ENCODE measurements around the gene PXYLP1. TPM values are rescaled to one million over a fixed set of nuclear protein-coding genes. Genes with fewer than 3 reads are reported as not detected.
A peak's percentile ranks its signal among the peaks of the same experiment; 100 is the strongest.
"Not testable (repeated sequence)": the region's sequence is repeated elsewhere in the genome, so short reads cannot be mapped to it uniquely, and the experiment has no call there.

PXYLP1 gene
- total RNA-seq, 3 donors from 2014 or later (not counting 1 experiment from before 2014, with no cell fraction given), result 13.0 to 32.4 (median 21.7) TPM

DNA sequence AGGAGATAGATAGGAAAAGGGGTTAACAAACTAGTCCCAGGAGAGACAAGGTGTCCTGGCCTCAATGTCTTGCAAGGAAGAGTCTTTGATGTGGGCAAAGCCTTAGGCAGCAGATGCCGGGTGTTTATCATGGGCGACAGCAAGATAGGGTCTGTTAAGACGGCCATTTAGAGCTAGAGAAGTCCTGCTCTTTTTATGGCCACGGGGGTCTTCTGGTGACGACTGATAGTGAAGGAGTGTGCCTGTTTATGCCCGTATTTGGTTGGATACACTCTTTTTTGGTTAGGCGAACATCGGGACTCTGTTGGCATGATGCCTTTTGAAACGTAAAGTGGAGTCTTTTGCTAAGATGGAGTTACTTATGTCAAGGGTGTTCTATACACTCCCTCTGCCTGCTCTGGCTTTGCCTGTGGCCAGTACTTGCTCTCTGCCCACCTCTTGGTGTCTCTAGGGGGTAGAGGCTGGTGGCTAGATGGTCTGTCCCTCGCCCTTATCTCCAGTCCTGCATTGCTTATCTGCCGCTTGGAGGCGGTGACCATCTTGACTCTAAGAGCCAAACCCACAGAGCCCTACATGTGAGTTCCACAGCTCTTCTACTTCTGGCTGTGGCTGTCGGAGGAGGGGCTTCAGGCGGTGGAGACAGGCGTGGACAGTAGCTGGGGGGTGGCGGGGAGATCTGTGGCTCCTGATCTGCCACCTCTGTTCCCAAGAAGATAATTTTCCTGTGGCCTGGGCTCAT is 80.9 kb downstream of the PXYLP1 start:
- Mint-ChIP-seq H3K4me1 (peaks cover 30 to 31% of the 10 kb centered on the region in 2 donors), H3K27me3 (ENCODE audit: low read depth in 2 of 2) (no peaks in the 10 kb centered on the region), H3K27ac (peak overlapping the region; percentile 96 to 98), H3K9me3 (no peaks in the 10 kb centered on the region), H3K4me3 (peak overlapping the region; percentile 100), H3K36me3 (no peaks in the 10 kb centered on the region)
- intact Hi-C loops (cut with micrococcal nuclease), result no loop called here
- TF ChIP-seq, protein P1, sequence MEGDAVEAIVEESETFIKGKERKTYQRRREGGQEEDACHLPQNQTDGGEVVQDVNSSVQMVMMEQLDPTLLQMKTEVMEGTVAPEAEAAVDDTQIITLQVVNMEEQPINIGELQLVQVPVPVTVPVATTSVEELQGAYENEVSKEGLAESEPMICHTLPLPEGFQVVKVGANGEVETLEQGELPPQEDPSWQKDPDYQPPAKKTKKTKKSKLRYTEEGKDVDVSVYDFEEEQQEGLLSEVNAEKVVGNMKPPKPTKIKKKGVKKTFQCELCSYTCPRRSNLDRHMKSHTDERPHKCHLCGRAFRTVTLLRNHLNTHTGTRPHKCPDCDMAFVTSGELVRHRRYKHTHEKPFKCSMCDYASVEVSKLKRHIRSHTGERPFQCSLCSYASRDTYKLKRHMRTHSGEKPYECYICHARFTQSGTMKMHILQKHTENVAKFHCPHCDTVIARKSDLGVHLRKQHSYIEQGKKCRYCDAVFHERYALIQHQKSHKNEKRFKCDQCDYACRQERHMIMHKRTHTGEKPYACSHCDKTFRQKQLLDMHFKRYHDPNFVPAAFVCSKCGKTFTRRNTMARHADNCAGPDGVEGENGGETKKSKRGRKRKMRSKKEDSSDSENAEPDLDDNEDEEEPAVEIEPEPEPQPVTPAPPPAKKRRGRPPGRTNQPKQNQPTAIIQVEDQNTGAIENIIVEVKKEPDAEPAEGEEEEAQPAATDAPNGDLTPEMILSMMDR (IDR thresholded peaks at IDR 0.05), result no peak
- no peaks in the 10 kb centered on the region for H3K27me3 ChIP-seq (ENCODE audit: control insufficient read depth, insufficient read depth, low read length)
- H3K4me1 ChIP-seq (ENCODE audit: control insufficient read depth, insufficient read depth, low read length), result peaks cover 20% of the 10 kb centered on the region
- WGBS (ENCODE audit: insufficient coverage), result 78% methylated on average over 16 of the region's 16 CpGs
- no peaks in the 10 kb centered on the region for H3K36me3 ChIP-seq (ENCODE audit: control insufficient read depth, insufficient read depth, low read length)
- ATAC-seq (no peak), DNase-seq (no peak)
- no peaks in the 10 kb centered on the region for H3K9me3 ChIP-seq (ENCODE audit: control insufficient read depth, insufficient read depth, low read length)
- H3K4me3 ChIP-seq (ENCODE audit: low read length), result peak overlapping the region; percentile 64
- H3K27ac ChIP-seq (ENCODE audit: low read length), result peak overlapping the region; percentile 81

DNA sequence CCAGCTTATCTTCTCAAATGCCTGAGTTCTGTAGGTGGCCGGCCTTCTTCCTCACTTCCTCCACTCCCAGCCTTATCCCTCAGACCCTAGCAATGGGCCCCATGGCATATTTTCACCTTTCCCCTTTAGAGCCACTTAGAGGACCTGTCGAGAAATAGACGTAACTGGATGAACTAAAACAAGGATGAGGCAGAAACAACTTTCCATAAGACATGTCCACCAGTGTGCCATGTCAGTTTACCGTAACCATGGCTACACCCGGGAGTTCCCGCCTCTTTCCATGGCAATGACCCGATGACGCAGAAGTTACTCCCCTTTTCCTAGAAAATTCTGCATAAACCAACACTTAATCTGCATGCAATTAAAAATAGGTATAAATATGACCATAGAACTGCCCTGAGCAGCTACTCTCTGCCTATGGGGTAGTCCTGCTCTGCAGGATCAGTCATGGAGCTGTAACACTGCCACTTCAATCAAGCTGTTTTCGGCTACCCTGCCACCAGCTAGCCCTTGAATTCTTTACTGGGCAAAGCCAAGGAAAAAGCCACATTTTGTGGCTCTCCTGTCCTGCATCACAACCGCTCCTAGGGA is 81.6 kb downstream of the PXYLP1 start:
- H3K4me3 Mint-ChIP-seq, result peak overlapping the region; percentile 62
- H3K9me3 ChIP-seq (ENCODE audit: control insufficient read depth, insufficient read depth, low read length), result no peaks in the 10 kb centered on the region
- H3K4me3 ChIP-seq (ENCODE audit: low read length), result no peak overlapping the region
- ATAC-seq (no peak), DNase-seq (no peak)
- no peak overlapping the region for H3K27ac ChIP-seq (ENCODE audit: low read length)
- TF ChIP-seq, protein P1 (IDR thresholded peaks at IDR 0.05), result no peak
- H3K36me3 Mint-ChIP-seq, result no peaks in the 10 kb centered on the region
- no peaks in the 10 kb centered on the region for H3K9me3 Mint-ChIP-seq
- H3K4me1 ChIP-seq (ENCODE audit: control insufficient read depth, insufficient read depth, low read length), result peaks cover 17% of the 10 kb centered on the region
- peak overlapping the region; percentile 35 to 98 for H3K27ac Mint-ChIP-seq
- H3K36me3 ChIP-seq (ENCODE audit: control insufficient read depth, insufficient read depth, low read length), result no peaks in the 10 kb centered on the region
- H3K4me1 Mint-ChIP-seq, result peaks cover 30 to 31% of the 10 kb centered on the region in 2 donors
- 96% methylated on average over 10 of the region's 10 CpGs for WGBS (ENCODE audit: insufficient coverage)
- no peaks in the 10 kb centered on the region for H3K27me3 ChIP-seq (ENCODE audit: control insufficient read depth, insufficient read depth, low read length)
- intact Hi-C loops (cut with micrococcal nuclease), result no loop called here
- no peaks in the 10 kb centered on the region for H3K27me3 Mint-ChIP-seq (ENCODE audit: low read depth in 2 of 2)

DNA sequence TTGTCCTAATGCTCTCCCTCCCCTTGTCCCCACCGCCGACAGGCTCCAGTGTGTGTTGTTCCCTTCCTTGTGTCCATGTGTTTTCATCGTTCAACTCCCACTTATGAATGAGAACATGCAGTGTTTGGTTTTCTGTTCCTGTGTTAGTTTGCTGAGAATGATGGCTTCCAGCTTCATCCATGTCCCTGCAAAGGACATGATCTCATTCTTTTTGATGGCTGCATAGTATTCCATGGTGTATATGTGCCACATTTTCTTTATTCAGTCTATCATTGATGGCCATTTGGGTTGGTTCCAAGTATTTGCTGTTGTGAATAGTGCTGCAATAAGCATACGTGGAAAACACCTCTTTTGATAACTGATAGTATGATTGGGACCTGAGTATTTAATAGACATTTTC is 82.8 kb downstream of the PXYLP1 start:
- intact Hi-C loops (cut with micrococcal nuclease); H3K9me3 Mint-ChIP-seq; H3K27ac ChIP-seq (ENCODE audit: low read length); H3K9me3 ChIP-seq (ENCODE audit: control insufficient read depth, insufficient read depth, low read length); H3K36me3 ChIP-seq (ENCODE audit: control insufficient read depth, insufficient read depth, low read length); H3K4me3 Mint-ChIP-seq; H3K4me3 ChIP-seq (ENCODE audit: low read length); H3K27me3 Mint-ChIP-seq (ENCODE audit: low read depth in 2 of 2); H3K36me3 Mint-ChIP-seq; H3K27ac Mint-ChIP-seq; ATAC-seq; DNase-seq; H3K27me3 ChIP-seq (ENCODE audit: control insufficient read depth, insufficient read depth, low read length): not testable (repeated sequence)
- H3K4me1 ChIP-seq (ENCODE audit: control insufficient read depth, insufficient read depth, low read length), result peaks cover 17% of the 10 kb centered on the region
- 94% methylated on average over 3 of the region's 4 CpGs for WGBS (ENCODE audit: insufficient coverage)
- H3K4me1 Mint-ChIP-seq, result peaks cover 30 to 31% of the 10 kb centered on the region in 2 donors

DNA sequence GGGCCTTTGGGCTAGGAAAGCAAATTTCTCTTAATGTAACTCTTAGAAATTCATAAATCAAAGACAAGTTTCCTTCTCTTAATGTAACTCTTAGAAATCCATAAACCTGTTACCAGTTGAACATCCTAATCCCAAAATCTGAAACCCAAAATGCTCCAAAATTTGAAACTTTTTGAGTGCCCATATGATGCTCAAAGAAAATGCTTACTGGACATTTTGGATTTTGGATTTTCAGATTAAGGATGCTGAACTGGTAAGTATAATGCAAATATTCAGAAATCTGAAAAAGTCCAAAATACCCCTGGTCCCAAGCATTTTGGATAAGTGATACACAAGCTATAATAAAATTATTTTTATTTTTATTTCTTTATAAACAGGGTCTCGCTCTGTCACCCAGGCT is 85.2 kb downstream of the PXYLP1 start:
- intact Hi-C loops (cut with micrococcal nuclease), result no loop called here
- 100% methylated on average over 1 of the region's 1 CpG for WGBS (ENCODE audit: insufficient coverage)
- peaks cover 9% of the 10 kb centered on the region for H3K4me1 ChIP-seq (ENCODE audit: control insufficient read depth, insufficient read depth, low read length)

More for the DNA sequence above, 85.2 kb downstream of the PXYLP1 start:
- ATAC-seq, result no peak
- TF ChIP-seq, protein P1 (IDR thresholded peaks at IDR 0.05), result no peak
- no peaks in the 10 kb centered on the region for H3K36me3 ChIP-seq (ENCODE audit: control insufficient read depth, insufficient read depth, low read length)
- no peak overlapping the region for H3K4me3 Mint-ChIP-seq
- no peak overlapping the region for H3K27ac Mint-ChIP-seq
- no peaks in the 10 kb centered on the region for H3K36me3 Mint-ChIP-seq
- H3K4me3 ChIP-seq (ENCODE audit: low read length), result no peak overlapping the region
- no peaks in the 10 kb centered on the region for H3K27me3 ChIP-seq (ENCODE audit: control insufficient read depth, insufficient read depth, low read length)
- DNase-seq, result no peak
- H3K27ac ChIP-seq (ENCODE audit: low read length), result no peak overlapping the region
- H3K9me3 Mint-ChIP-seq, result no peaks in the 10 kb centered on the region
- H3K9me3 ChIP-seq (ENCODE audit: control insufficient read depth, insufficient read depth, low read length), result no peaks in the 10 kb centered on the region
- H3K27me3 Mint-ChIP-seq (ENCODE audit: low read depth in 2 of 2), result no peaks in the 10 kb centered on the region
- H3K4me1 Mint-ChIP-seq, result peaks cover 25 to 29% of the 10 kb centered on the region in 2 donors
